Measurements from ENCODE around the gene CCDC174.

The CCDC174 gene

GRCh38 chr3:14622368-14622767, 29.2 kb upstream of the CCDC174 start:
- no peak for DNase-seq (ENCODE audit: extremely low spot score)
- ChIA-PET POLR2A (no interaction called here), CTCF (no interaction called here)
- TF ChIP-seq NFRKB (IDR thresholded peaks at IDR 0.05) (no peak), CTBP1 (IDR thresholded peaks at IDR 0.05; ENCODE audit: borderline replicate concordance) (no peak)

GRCh38 chr3:14623569-14624051, 28.0 kb upstream of the CCDC174 start:
- TF ChIP-seq NFRKB (IDR thresholded peaks at IDR 0.05) (no peak), LEF1 (IDR thresholded peaks at IDR 0.05; ENCODE audit: borderline replicate concordance) (no peak), HDGF (IDR thresholded peaks at IDR 0.05; ENCODE audit: borderline replicate concordance) (no peak), CTBP1 (IDR thresholded peaks at IDR 0.05; ENCODE audit: borderline replicate concordance) (no peak), FOXA1 (IDR thresholded peaks at IDR 0.05) (no peak), BHLHE40 (IDR thresholded peaks at IDR 0.05; ENCODE audit: borderline replicate concordance) (no peak), SP1 (IDR thresholded peaks at IDR 0.05) (no peak), L3MBTL2 (conservative IDR thresholded peaks at IDR 0.05) (no peak), SUZ12 (IDR thresholded peaks at IDR 0.05) (no peak), ZNF384 (IDR thresholded peaks at IDR 0.05) (no peak), ELF4 (IDR thresholded peaks at IDR 0.05) (no peak), TARDBP (IDR thresholded peaks at IDR 0.05) (no peak)
- CTCF ChIA-PET = interaction anchor here (1.2 kb wide), 1 partner anchor 293 kb away, joined by 3 read pairs; no protein-coding TSS in a partner anchor
- POLR2A ChIA-PET = interaction anchor here (1.0 kb wide), 1 partner anchor 28 kb away, joined by 9 read pairs; the partner anchor contains the start of gene CCDC174
- no peak for DNase-seq (ENCODE audit: extremely low spot score)

- ChIA-PET CTCF (interaction anchor here (2.5 kb wide), 1 partner anchor 10 kb away, joined by 6 read pairs; no protein-coding TSS in a partner anchor), POLR2A (no interaction called here)
- TF ChIP-seq FOXM1 (IDR thresholded peaks at IDR 0.05; ENCODE audit: borderline replicate concordance) (no peak), PKNOX1 (IDR thresholded peaks at IDR 0.05) (no peak), NFRKB (IDR thresholded peaks at IDR 0.05) (no peak), TARDBP (IDR thresholded peaks at IDR 0.05) (no peak), SUZ12 (IDR thresholded peaks at IDR 0.05) (no peak), FOXA1 (IDR thresholded peaks at IDR 0.05) (no peak), HDGF (IDR thresholded peaks at IDR 0.05; ENCODE audit: borderline replicate concordance) (no peak), ELF4 (IDR thresholded peaks at IDR 0.05) (no peak), LEF1 (IDR thresholded peaks at IDR 0.05; ENCODE audit: borderline replicate concordance) (no peak), ARNT (IDR thresholded peaks at IDR 0.05) (no peak), ZNF384 (IDR thresholded peaks at IDR 0.05) (no peak), L3MBTL2 (conservative IDR thresholded peaks at IDR 0.05) (no peak), FOXK2 (IDR thresholded peaks at IDR 0.05) (no peak), BHLHE40 (IDR thresholded peaks at IDR 0.05; ENCODE audit: borderline replicate concordance) (no peak), CTBP1 (IDR thresholded peaks at IDR 0.05; ENCODE audit: borderline replicate concordance) (no peak)
- no peak for DNase-seq (ENCODE audit: extremely low spot score)
Observed at GRCh38 chr3:14624498-14624897, 27.1 kb upstream of the CCDC174 start.

GRCh38 chr3:14625443-14625842, 26.1 kb upstream of the CCDC174 start:
- DNase-seq (ENCODE audit: extremely low spot score) = no peak
- ChIA-PET POLR2A (no interaction called here), CTCF (interaction anchor here (2.5 kb wide), 1 partner anchor 9 kb away, joined by 6 read pairs; no protein-coding TSS in a partner anchor)
- TF ChIP-seq BHLHE40 (IDR thresholded peaks at IDR 0.05; ENCODE audit: borderline replicate concordance) = no peak
- no peak for TF ChIP-seq SUZ12 (IDR thresholded peaks at IDR 0.05)
- TF ChIP-seq FOXM1 (IDR thresholded peaks at IDR 0.05; ENCODE audit: borderline replicate concordance) = no peak
- TF ChIP-seq FOXA1 (IDR thresholded peaks at IDR 0.05) = no peak
- TF ChIP-seq CTBP1 (IDR thresholded peaks at IDR 0.05; ENCODE audit: borderline replicate concordance) = no peak
- no peak for TF ChIP-seq ELF4 (IDR thresholded peaks at IDR 0.05)
- TF ChIP-seq TARDBP (IDR thresholded peaks at IDR 0.05) = no peak
- TF ChIP-seq HDGF (IDR thresholded peaks at IDR 0.05; ENCODE audit: borderline replicate concordance) = no peak
- no peak for TF ChIP-seq SP1 (IDR thresholded peaks at IDR 0.05)
- no peak for TF ChIP-seq LEF1 (IDR thresholded peaks at IDR 0.05; ENCODE audit: borderline replicate concordance)
- TF ChIP-seq L3MBTL2 (conservative IDR thresholded peaks at IDR 0.05) = no peak
- TF ChIP-seq FOXK2 (IDR thresholded peaks at IDR 0.05) = no peak
- no peak for TF ChIP-seq ARNT (IDR thresholded peaks at IDR 0.05)
- no peak for TF ChIP-seq NFRKB (IDR thresholded peaks at IDR 0.05)
- no peak for TF ChIP-seq PKNOX1 (IDR thresholded peaks at IDR 0.05)
- TF ChIP-seq ZNF384 (IDR thresholded peaks at IDR 0.05) = no peak

GRCh38 chr3:14627815-14628214, 23.7 kb upstream of the CCDC174 start:
- ChIA-PET CTCF (no interaction called here), POLR2A (interaction anchor here (1.3 kb wide), 1 partner anchor 24 kb away, joined by 3 read pairs; the partner anchor contains the start of gene CCDC174)
- TF ChIP-seq HDGF (IDR thresholded peaks at IDR 0.05; ENCODE audit: borderline replicate concordance) (no peak), ELF4 (IDR thresholded peaks at IDR 0.05) (no peak), BHLHE40 (IDR thresholded peaks at IDR 0.05; ENCODE audit: borderline replicate concordance) (no peak), SUZ12 (IDR thresholded peaks at IDR 0.05) (no peak), SP1 (IDR thresholded peaks at IDR 0.05) (no peak), FOXK2 (IDR thresholded peaks at IDR 0.05) (no peak), ARNT (IDR thresholded peaks at IDR 0.05) (no peak), NFRKB (IDR thresholded peaks at IDR 0.05) (no peak), TARDBP (IDR thresholded peaks at IDR 0.05) (no peak), LEF1 (IDR thresholded peaks at IDR 0.05; ENCODE audit: borderline replicate concordance) (no peak), PKNOX1 (IDR thresholded peaks at IDR 0.05) (no peak), FOXM1 (IDR thresholded peaks at IDR 0.05; ENCODE audit: borderline replicate concordance) (no peak), CTBP1 (IDR thresholded peaks at IDR 0.05; ENCODE audit: borderline replicate concordance) (no peak), L3MBTL2 (conservative IDR thresholded peaks at IDR 0.05) (no peak), ZNF384 (IDR thresholded peaks at IDR 0.05) (no peak), FOXA1 (IDR thresholded peaks at IDR 0.05) (no peak)
- DNase-seq (ENCODE audit: extremely low spot score) = no peak

- CTCF ChIA-PET = no interaction called here
- POLR2A ChIA-PET = interaction anchor here (1.3 kb wide), 1 partner anchor 23 kb away, joined by 3 read pairs; the partner anchor contains the start of gene CCDC174
- DNase-seq (ENCODE audit: extremely low spot score) = no peak
- no peak for TF ChIP-seq SP1 (IDR thresholded peaks at IDR 0.05)
- no peak for TF ChIP-seq ZNF384 (IDR thresholded peaks at IDR 0.05)
- TF ChIP-seq FOXK2 (IDR thresholded peaks at IDR 0.05) = no peak
Observed at GRCh38 chr3:14628406-14628805, 23.2 kb upstream of the CCDC174 start.
